CD4-positive, alpha-beta T cell (primary cell): ENCODE results near the gene COBL. TPM values are rescaled to one million over a fixed set of nuclear protein-coding genes. Genes with fewer than 3 reads are reported as not detected.

Source experiments
- ATAC-seq: fragments of 200-7000 bp; cut with Tn5 transposase; one replicate; pipeline ENCODE4 v1.10.0; 2022; ENCODE audit warnings: mild to moderate bottlenecking; ENCODE audit not compliant: poor library complexity
- CTCF ChIA-PET: fragments of 350-600 bp; sonication (Branson Sonifier 250); formaldehyde crosslinking; loops from one replicate; lab custom pipeline; 2021; ENCODE audit warnings: antibody characterized with exemption, inconsistent platforms; lab: Charles Lee
- POLR2A ChIA-PET: fragments of 350-600 bp; sonication (Branson Sonifier 250); formaldehyde crosslinking; loops from one replicate; lab custom pipeline; 2021; ENCODE audit warnings: antibody characterized with exemption, inconsistent platforms; lab: Charles Lee
- DNase-seq, 14 experiments: peaks; one replicate each; pipeline ENCODE4 v3.0.0-alpha.2; 2013 to 2020; ENCODE audit warnings: mixed read lengths in 2 of 14
- H3K27ac ChIP-seq, 2 donors: one replicate each; pipeline versions ENCODE4 v1.5.1 to v1.7.0; 2013; ENCODE audit warnings: low read length in 2 of 2, low read depth in 1 of 2, mild to moderate bottlenecking in 1 of 2
- H3K27me3 ChIP-seq, 2 experiments: 1 replicate in 1 of 2; 2 replicates in 1 of 2; pipeline versions ENCODE4 v1.6.1 to v1.7.0; 2013; ENCODE audit warnings: low read length in 2 of 2, control low read depth in 1 of 2, mild to moderate bottlenecking in 1 of 2, moderate library complexity in 1 of 2; ENCODE audit not compliant: insufficient read depth in 2 of 2, control insufficient read depth in 1 of 2
- H3K36me3 ChIP-seq: one replicate; pipeline ENCODE4 v1.6.1; 2013; ENCODE audit warnings: low read length, control low read depth; ENCODE audit not compliant: insufficient read depth
- H3K4me1 ChIP-seq: one replicate; pipeline ENCODE4 v1.6.1; 2013; ENCODE audit warnings: low read length, control low read depth; ENCODE audit not compliant: insufficient read depth
- H3K4me3 ChIP-seq: one replicate; pipeline ENCODE4 v1.5.1; 2013; ENCODE audit warnings: mild to moderate bottlenecking, low read length, moderate library complexity
- H3K9me3 ChIP-seq, 2 experiments: 1 replicate in 1 of 2; 2 replicates in 1 of 2; pipeline versions ENCODE4 v1.6.1 to v1.7.0; 2013; ENCODE audit warnings: low read length in 2 of 2, mild to moderate bottlenecking in 2 of 2, control low read depth in 1 of 2, moderate library complexity in 1 of 2; ENCODE audit not compliant: control insufficient read depth in 1 of 2, insufficient read depth in 1 of 2
- H3K27ac Mint-ChIP-seq: one replicate; pipeline ENCODE4 v1.8.0; 2020; ENCODE audit warnings: mixed read lengths
- H3K27me3 Mint-ChIP-seq: one replicate; pipeline ENCODE4 v1.8.0; 2021; ENCODE audit warnings: mixed read lengths
- H3K36me3 Mint-ChIP-seq: one replicate; pipeline ENCODE4 v1.8.0; 2021; ENCODE audit warnings: low read depth, mixed read lengths
- H3K4me1 Mint-ChIP-seq: one replicate; pipeline ENCODE4 v1.8.0; 2021; ENCODE audit warnings: low read depth, mixed read lengths
- H3K4me3 Mint-ChIP-seq: one replicate; pipeline ENCODE4 v1.8.0; 2020; ENCODE audit warnings: mild to moderate bottlenecking, mixed read lengths
- H3K9me3 Mint-ChIP-seq: one replicate; pipeline ENCODE4 v1.8.0; 2020; ENCODE audit warnings: mixed read lengths
- intact Hi-C, 2 experiments: fragments of 100-400 bp; cut with DNase I in 1 of 2; cut with micrococcal nuclease in 1 of 2; formaldehyde crosslinking; loops; one replicate each; pipeline versions ENCODE4 v1.15.1 to v1.9.0; 2023 to 2025; cut with DNase I, micrococcal nuclease
- total RNA-seq, 174 experiments: library from RNA in 2 of 174; stranded (reverse) in 2 of 174; gene quantifications; one replicate each; pipeline ENCODE4 v1.2.3 and lab custom pipeline; 2021 to 2026
- TF ChIP-seq, protein P1 (sequence below): fragments of 200-600 bp; IDR thresholded peaks from one replicate; pipeline ENCODE4 v1.8.0; 2022; ENCODE audit warnings: antibody characterized with exemption, mild to moderate bottlenecking

The COBL gene
- total RNA-seq, 2 experiments from 2014 or later: not detected

DNA sequence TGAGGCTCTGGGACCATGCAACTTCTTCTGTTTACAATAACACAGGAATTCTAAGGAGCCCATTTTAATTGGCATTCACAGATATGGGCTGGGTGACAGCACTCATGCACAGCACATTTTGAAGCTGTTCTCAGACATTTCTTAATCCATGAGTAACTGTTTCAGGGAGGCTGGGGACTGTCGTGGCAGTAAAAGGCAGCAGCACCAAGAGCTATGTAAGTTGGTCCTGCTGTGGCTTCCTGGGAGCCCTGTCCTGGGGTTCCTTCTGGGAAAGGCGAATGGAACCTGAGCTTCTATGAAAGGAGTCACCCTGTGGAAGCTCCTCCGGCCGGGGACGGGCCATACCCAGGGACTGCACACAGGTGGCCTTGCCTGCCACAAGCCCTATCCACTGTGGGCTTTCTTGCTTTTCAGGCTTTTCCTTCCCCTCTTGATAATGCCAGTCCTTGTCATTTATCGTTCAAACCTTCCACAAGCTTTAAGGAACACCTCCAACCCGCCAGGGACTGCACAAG lies 40.5 kb downstream of the COBL start:
- H3K27me3 Mint-ChIP-seq: peaks cover 6% of the 10 kb centered on the region
- no peaks in the 10 kb centered on the region for H3K9me3 Mint-ChIP-seq
- no peak overlapping the region for H3K4me3 ChIP-seq
- H3K27me3 ChIP-seq: no peaks in the 10 kb centered on the region
- no peaks in the 10 kb centered on the region for H3K36me3 ChIP-seq
- DNase-seq: no peak
- no peak for ATAC-seq
- TF ChIP-seq, protein P1, sequence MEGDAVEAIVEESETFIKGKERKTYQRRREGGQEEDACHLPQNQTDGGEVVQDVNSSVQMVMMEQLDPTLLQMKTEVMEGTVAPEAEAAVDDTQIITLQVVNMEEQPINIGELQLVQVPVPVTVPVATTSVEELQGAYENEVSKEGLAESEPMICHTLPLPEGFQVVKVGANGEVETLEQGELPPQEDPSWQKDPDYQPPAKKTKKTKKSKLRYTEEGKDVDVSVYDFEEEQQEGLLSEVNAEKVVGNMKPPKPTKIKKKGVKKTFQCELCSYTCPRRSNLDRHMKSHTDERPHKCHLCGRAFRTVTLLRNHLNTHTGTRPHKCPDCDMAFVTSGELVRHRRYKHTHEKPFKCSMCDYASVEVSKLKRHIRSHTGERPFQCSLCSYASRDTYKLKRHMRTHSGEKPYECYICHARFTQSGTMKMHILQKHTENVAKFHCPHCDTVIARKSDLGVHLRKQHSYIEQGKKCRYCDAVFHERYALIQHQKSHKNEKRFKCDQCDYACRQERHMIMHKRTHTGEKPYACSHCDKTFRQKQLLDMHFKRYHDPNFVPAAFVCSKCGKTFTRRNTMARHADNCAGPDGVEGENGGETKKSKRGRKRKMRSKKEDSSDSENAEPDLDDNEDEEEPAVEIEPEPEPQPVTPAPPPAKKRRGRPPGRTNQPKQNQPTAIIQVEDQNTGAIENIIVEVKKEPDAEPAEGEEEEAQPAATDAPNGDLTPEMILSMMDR: no peak
- H3K9me3 ChIP-seq: no peaks in the 10 kb centered on the region
- CTCF ChIA-PET: no interaction called here
- no peaks in the 10 kb centered on the region for H3K36me3 Mint-ChIP-seq
- no peaks in the 10 kb centered on the region for H3K4me1 Mint-ChIP-seq
- H3K4me3 Mint-ChIP-seq: no peak overlapping the region
- no peak overlapping the region for H3K27ac Mint-ChIP-seq
- no peaks in the 10 kb centered on the region for H3K4me1 ChIP-seq
- intact Hi-C loops: no loop called here
- H3K27ac ChIP-seq: no peak overlapping the region
- POLR2A ChIA-PET: no interaction called here

DNA sequence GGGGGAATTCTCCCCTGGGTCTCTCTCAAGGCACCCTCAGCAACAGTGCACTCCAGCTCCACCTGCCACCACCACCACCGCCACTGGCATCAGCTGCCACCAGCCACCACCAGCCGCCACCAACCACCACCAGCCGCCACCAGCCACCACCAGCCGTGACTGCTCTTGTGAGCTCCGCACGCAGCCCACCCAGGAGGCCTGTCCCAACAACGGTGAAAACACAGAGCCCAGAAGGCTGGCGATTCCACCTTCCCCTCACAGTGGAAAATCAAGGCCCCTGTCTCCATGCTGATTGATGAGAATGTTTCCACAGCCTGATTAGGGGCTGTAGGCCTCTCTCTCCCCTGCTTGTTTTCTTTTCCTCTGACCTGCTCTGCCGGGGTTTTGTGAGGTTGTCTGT lies 41.1 kb downstream of the COBL start:
- H3K27me3 Mint-ChIP-seq: peaks cover 6% of the 10 kb centered on the region
- intact Hi-C loops: no loop called here
- no peaks in the 10 kb centered on the region for H3K4me1 Mint-ChIP-seq
- Histone ChIP-seq H3K27ac (no peak overlapping the region), H3K9me3 (no peaks in the 10 kb centered on the region), H3K36me3 (no peaks in the 10 kb centered on the region), H3K27me3 (no peaks in the 10 kb centered on the region), H3K4me1 (no peaks in the 10 kb centered on the region), H3K4me3 (no peak overlapping the region)
- no peak overlapping the region for H3K4me3 Mint-ChIP-seq
- DNase-seq (no peak), ATAC-seq (no peak)
- no peaks in the 10 kb centered on the region for H3K9me3 Mint-ChIP-seq
- ChIA-PET POLR2A (no interaction called here), CTCF (no interaction called here)
- H3K36me3 Mint-ChIP-seq: no peaks in the 10 kb centered on the region
- TF ChIP-seq, protein P1: no peak
- H3K27ac Mint-ChIP-seq: no peak overlapping the region

DNA sequence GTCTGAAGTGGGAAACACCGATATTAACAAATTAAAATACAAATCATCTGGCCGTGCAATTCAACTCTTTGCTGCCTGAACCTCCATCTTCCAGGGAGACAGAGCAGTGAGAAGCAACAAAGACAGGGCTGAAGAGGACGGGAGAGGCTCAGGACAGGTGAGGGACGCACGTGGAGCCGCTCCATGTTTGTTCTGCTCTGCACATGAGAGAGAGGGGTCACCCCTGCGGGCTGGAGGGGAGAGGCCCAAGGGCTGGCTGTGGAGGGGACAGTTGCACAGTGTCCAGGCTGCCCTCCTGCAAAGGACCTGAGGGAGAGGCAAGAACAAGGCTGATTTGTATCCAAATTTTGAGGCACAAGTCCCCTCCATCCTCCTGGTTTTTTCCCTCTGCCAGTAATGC lies 41.7 kb downstream of the COBL start:
- no peaks in the 10 kb centered on the region for H3K4me1 Mint-ChIP-seq
- H3K36me3 Mint-ChIP-seq: no peaks in the 10 kb centered on the region
- H3K27me3 Mint-ChIP-seq: peaks cover 6% of the 10 kb centered on the region
- no peaks in the 10 kb centered on the region for H3K4me1 ChIP-seq
- H3K4me3 Mint-ChIP-seq: no peak overlapping the region
- H3K27ac Mint-ChIP-seq: no peak overlapping the region
- H3K9me3 Mint-ChIP-seq: no peaks in the 10 kb centered on the region
- intact Hi-C loops: no loop called here
- no peaks in the 10 kb centered on the region for H3K36me3 ChIP-seq
- H3K27ac ChIP-seq: no peak overlapping the region
- H3K4me3 ChIP-seq: no peak overlapping the region
- no peaks in the 10 kb centered on the region for H3K27me3 ChIP-seq
- ChIA-PET CTCF (no interaction called here), POLR2A (no interaction called here)
- H3K9me3 ChIP-seq: no peaks in the 10 kb centered on the region
- ATAC-seq: no peak
- TF ChIP-seq, protein P1: no peak
- no peak for DNase-seq
